ENCODE measurements around the gene PANX2.

PANX2 gene

GRCh38 chr22:50221410-50222300, 51.1 kb downstream of the PANX2 start:
- DNase-seq (ENCODE audit: insufficient read length), result no peak
- TF ChIP-seq POLR2A (IDR thresholded peaks at IDR 0.05; ENCODE audit: low read depth, low read length) (no peak), POLR2AphosphoS5 (IDR thresholded peaks at IDR 0.05; ENCODE audit: low read depth, low read length) (no peak), TAF1 (IDR thresholded peaks at IDR 0.05; ENCODE audit: borderline replicate concordance, low read depth, low read length) (no peak)
- FAIRE-seq, result no peak

- DNase-seq (ENCODE audit: insufficient read length) (no peak), FAIRE-seq (no peak)
- no peak for TF ChIP-seq POLR2A (IDR thresholded peaks at IDR 0.05; ENCODE audit: low read depth, low read length)
- TF ChIP-seq TAF1 (IDR thresholded peaks at IDR 0.05; ENCODE audit: borderline replicate concordance, low read depth, low read length), result no peak
- TF ChIP-seq POLR2AphosphoS5 (IDR thresholded peaks at IDR 0.05; ENCODE audit: low read depth, low read length), result no peak
Observed at GRCh38 chr22:50222508-50222907, 52.0 kb downstream of the PANX2 start.

- FAIRE-seq, result no peak
- TF ChIP-seq POLR2AphosphoS5 (IDR thresholded peaks at IDR 0.05; ENCODE audit: low read depth, low read length), result no peak
- no peak for TF ChIP-seq POLR2A (IDR thresholded peaks at IDR 0.05; ENCODE audit: low read depth, low read length)
- no peak for DNase-seq (ENCODE audit: insufficient read length)
Observed at GRCh38 chr22:50224071-50224470, 53.5 kb downstream of the PANX2 start.

DNA sequence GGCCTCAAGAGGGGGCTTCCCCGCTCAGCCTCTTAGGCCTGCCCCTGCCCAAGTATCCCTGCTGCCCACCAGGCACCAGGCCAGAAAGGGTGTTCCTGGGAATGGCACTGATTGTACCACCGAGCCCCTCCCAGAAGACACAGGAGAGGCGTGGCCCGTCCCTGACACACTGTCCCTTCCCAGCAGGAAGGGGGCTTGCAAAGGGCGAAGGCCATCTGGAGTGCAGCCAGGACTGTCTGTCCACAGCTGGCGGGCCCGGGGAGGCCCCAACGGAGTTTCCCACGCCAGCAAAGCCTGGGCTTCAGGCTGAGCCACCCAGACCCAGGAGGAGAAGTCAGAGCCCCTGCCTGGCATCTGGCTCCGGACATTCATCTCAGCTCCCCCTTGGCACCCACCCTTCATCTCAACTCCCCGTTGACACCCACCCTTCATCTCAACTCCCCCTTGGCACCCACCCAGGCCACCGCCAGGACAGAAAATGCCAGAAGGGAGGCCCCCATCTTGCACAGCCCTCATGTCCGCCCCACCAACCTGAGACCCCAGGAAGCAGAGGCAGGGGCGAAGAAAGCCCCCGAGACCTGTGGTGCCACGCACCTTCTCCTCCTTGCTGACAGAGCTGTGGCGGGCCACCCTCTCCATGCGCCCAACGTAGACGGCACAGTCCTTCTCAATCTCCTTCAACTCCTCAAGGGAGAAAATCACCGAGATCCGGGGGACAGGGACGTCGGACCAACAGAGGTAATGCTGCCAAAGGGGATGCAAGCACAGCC, 54.9 kb downstream of the PANX2 start:
- FAIRE-seq (no peak), DNase-seq (ENCODE audit: insufficient read length) (no peak)
- no peak for TF ChIP-seq TAF1 (IDR thresholded peaks at IDR 0.05; ENCODE audit: borderline replicate concordance, low read depth, low read length)
- TF ChIP-seq POLR2A (IDR thresholded peaks at IDR 0.05; ENCODE audit: low read depth, low read length), result no peak
- TF ChIP-seq POLR2AphosphoS5 (IDR thresholded peaks at IDR 0.05; ENCODE audit: low read depth, low read length), result no peak

GRCh38 chr22:50226063-50226874, 55.7 kb downstream of the PANX2 start:
- DNase-seq (ENCODE audit: insufficient read length) (no peak), FAIRE-seq (no peak)
- TF ChIP-seq TAF1 (IDR thresholded peaks at IDR 0.05; ENCODE audit: borderline replicate concordance, low read depth, low read length), result no peak
- TF ChIP-seq POLR2A (IDR thresholded peaks at IDR 0.05; ENCODE audit: low read depth, low read length), result no peak
- TF ChIP-seq POLR2AphosphoS5 (IDR thresholded peaks at IDR 0.05; ENCODE audit: low read depth, low read length), result no peak

DNA sequence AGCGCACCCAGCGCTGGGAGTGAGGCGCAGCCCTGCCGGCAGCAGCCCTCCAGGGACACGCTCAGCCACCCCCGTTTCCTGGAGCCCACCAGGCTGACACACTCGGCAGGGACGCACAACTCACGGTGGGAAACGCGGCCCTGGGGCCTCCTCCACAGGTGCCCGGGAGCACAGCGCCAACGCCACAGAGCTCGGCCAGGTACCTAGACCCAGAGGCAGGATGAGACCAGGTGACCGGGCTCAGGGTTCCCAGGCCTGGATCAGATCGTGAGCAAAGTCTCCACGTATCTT, 56.3 kb downstream of the PANX2 start:
- TF ChIP-seq POLR2AphosphoS5 (IDR thresholded peaks at IDR 0.05; ENCODE audit: low read depth, low read length) (no peak), TAF1 (IDR thresholded peaks at IDR 0.05; ENCODE audit: borderline replicate concordance, low read depth, low read length) (no peak), POLR2A (IDR thresholded peaks at IDR 0.05; ENCODE audit: low read depth, low read length) (no peak)
- FAIRE-seq, result no peak
- DNase-seq (ENCODE audit: insufficient read length), result no peak

- no peak for DNase-seq (ENCODE audit: insufficient read length)
- FAIRE-seq, result no peak
- no peak for TF ChIP-seq TAF1 (IDR thresholded peaks at IDR 0.05; ENCODE audit: borderline replicate concordance, low read depth, low read length)
- TF ChIP-seq POLR2A (IDR thresholded peaks at IDR 0.05; ENCODE audit: low read depth, low read length), result no peak
- TF ChIP-seq POLR2AphosphoS5 (IDR thresholded peaks at IDR 0.05; ENCODE audit: low read depth, low read length), result no peak
Observed at GRCh38 chr22:50227579-50228215, 57.2 kb downstream of the PANX2 start.

- DNase-seq (ENCODE audit: insufficient read length), result no peak
- no peak for TF ChIP-seq POLR2AphosphoS5 (IDR thresholded peaks at IDR 0.05; ENCODE audit: low read depth, low read length)
- no peak for TF ChIP-seq TAF1 (IDR thresholded peaks at IDR 0.05; ENCODE audit: borderline replicate concordance, low read depth, low read length)
- no peak for TF ChIP-seq POLR2A (IDR thresholded peaks at IDR 0.05; ENCODE audit: low read depth, low read length)
- FAIRE-seq, result no peak
Observed at GRCh38 chr22:50228366-50228765, 57.8 kb downstream of the PANX2 start.

DNA sequence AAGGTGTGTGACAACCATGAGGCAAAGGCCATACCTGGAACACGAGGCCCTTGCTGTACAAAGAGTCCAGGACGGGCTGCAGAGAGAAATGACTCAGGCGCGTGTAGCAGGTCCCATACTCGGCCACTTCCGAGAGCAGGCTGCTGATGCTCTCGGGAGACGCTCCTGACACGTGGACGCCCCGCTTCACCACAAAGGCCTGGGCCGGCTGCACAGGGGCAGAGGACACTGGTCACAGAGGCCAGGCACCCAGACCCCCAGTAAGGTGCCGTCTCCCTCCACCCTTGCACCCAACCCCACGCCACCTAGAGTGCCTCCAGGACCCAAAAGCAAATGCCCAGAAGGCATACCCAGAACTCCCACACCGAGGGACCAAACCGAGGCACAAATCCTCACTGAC, 58.8 kb downstream of the PANX2 start:
- no peak for FAIRE-seq
- TF ChIP-seq POLR2A (IDR thresholded peaks at IDR 0.05; ENCODE audit: low read depth, low read length), result no peak
- no peak for TF ChIP-seq TAF1 (IDR thresholded peaks at IDR 0.05; ENCODE audit: borderline replicate concordance, low read depth, low read length)
- TF ChIP-seq POLR2AphosphoS5 (IDR thresholded peaks at IDR 0.05; ENCODE audit: low read depth, low read length), result no peak
- DNase-seq (ENCODE audit: insufficient read length), result no peak
